ENCODE measurements around the gene SMG5.
A peak's percentile ranks its signal among the peaks of the same experiment; 100 is the strongest.
"Not testable (repeated sequence)": the region's sequence is repeated elsewhere in the genome, so short reads cannot be mapped to it uniquely, and the experiment has no call there.

Gene SMG5

DNA sequence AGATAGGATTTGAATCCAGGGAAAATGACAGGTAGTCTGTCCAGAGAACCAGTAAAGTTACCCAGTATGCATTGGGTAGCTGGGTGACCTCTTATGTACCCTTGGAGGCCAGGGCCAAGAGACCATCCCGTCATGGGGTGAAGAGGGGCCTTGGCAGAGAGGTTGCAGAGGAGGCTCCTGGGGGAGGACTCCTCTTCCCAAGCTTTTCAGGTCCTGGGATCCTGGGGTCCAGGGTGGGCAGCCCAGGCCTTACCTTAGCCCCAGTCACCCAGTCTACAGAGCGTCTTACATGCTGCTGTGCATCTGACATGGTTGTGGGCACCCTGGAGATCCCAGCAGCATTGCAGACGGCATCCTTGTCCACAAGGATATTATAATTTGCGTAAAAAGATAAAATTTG, 55.8 kb downstream of the SMG5 start:
- H3K27ac ChIP-seq (ENCODE audit: low read depth, low read length), result no peak overlapping the region
- H3K4me3 ChIP-seq (ENCODE audit: low read depth, low read length), result no peak overlapping the region
- no peaks in the 10 kb centered on the region for H3K27me3 ChIP-seq (ENCODE audit: control insufficient read depth, insufficient read depth, low read length)
- no peaks in the 10 kb centered on the region for H3K4me1 ChIP-seq (ENCODE audit: control insufficient read depth, insufficient read depth, low read length)
- no peaks in the 10 kb centered on the region for H3K9me3 ChIP-seq (ENCODE audit: control insufficient read depth, insufficient read depth, low read length)
- no peak overlapping the region for H3K9ac ChIP-seq (ENCODE audit: low read depth, low read length)
- H3K36me3 ChIP-seq (ENCODE audit: control insufficient read depth, insufficient read depth, low read length), result peaks cover 50% of the 10 kb centered on the region

- Histone ChIP-seq H3K27ac (ENCODE audit: low read depth, low read length) (no peak overlapping the region), H3K9me3 (ENCODE audit: control insufficient read depth, insufficient read depth, low read length) (no peaks in the 10 kb centered on the region), H3K36me3 (ENCODE audit: control insufficient read depth, insufficient read depth, low read length) (peaks cover 56% of the 10 kb centered on the region), H3K4me3 (ENCODE audit: low read depth, low read length) (no peak overlapping the region), H3K4me1 (ENCODE audit: control insufficient read depth, insufficient read depth, low read length) (no peaks in the 10 kb centered on the region), H3K9ac (ENCODE audit: low read depth, low read length) (no peak overlapping the region), H3K27me3 (ENCODE audit: control insufficient read depth, insufficient read depth, low read length) (no peaks in the 10 kb centered on the region)
Observed at GRCh38 chr1:156226116-156226538, 56.5 kb downstream of the SMG5 start.

GRCh38 chr1:156225677-156226014, 57.0 kb downstream of the SMG5 start:
- no peak overlapping the region for H3K9ac ChIP-seq (ENCODE audit: low read depth, low read length)
- no peak overlapping the region for H3K27ac ChIP-seq (ENCODE audit: low read depth, low read length)
- H3K9me3 ChIP-seq (ENCODE audit: control insufficient read depth, insufficient read depth, low read length), result no peaks in the 10 kb centered on the region
- H3K4me1 ChIP-seq (ENCODE audit: control insufficient read depth, insufficient read depth, low read length), result no peaks in the 10 kb centered on the region
- peaks cover 61% of the 10 kb centered on the region for H3K36me3 ChIP-seq (ENCODE audit: control insufficient read depth, insufficient read depth, low read length)
- no peaks in the 10 kb centered on the region for H3K27me3 ChIP-seq (ENCODE audit: control insufficient read depth, insufficient read depth, low read length)
- H3K4me3 ChIP-seq (ENCODE audit: low read depth, low read length), result no peak overlapping the region

DNA sequence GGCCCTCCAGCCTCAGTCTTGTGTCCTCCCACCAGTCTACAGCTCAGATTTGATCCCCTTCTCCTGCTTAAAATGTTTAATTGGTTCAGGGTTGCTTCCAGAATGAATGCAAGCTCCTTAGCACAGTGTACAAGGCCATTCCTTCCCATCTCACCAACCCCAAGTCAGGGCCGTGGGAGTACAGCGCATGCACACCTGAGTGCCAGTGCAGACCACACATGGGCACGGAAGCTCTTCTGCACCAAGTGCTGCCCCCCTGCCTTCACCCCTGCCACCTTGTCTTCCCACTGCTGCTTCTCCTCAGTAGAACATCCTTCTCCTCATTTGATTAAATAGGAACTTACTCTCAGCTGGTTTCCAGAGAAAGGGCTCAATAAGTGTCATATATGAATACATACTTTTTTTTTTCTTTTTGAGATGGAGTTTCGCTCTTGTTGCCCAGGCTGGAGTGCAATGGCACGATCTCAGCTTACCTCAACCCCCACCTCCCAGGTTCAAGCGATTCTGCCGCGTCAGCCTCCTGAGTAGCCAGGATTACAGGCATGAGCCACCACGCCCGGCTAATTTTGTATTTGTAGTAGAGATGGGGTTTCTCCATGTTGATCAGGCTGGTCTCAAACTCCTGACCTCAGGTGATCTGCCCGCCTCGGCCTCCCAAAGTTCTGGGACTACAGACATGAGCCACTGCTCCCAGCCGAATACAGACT, 60.5 kb downstream of the SMG5 start:
- Histone ChIP-seq H3K36me3 (ENCODE audit: control insufficient read depth, insufficient read depth, low read length) (peaks cover 56% of the 10 kb centered on the region), H3K4me1 (ENCODE audit: control insufficient read depth, insufficient read depth, low read length) (no peaks in the 10 kb centered on the region), H3K27ac (ENCODE audit: low read depth, low read length) (no peak overlapping the region), H3K27me3 (ENCODE audit: control insufficient read depth, insufficient read depth, low read length) (no peaks in the 10 kb centered on the region), H3K4me3 (ENCODE audit: low read depth, low read length) (no peak overlapping the region), H3K9me3 (ENCODE audit: control insufficient read depth, insufficient read depth, low read length) (no peaks in the 10 kb centered on the region), H3K9ac (ENCODE audit: low read depth, low read length) (no peak overlapping the region)

DNA sequence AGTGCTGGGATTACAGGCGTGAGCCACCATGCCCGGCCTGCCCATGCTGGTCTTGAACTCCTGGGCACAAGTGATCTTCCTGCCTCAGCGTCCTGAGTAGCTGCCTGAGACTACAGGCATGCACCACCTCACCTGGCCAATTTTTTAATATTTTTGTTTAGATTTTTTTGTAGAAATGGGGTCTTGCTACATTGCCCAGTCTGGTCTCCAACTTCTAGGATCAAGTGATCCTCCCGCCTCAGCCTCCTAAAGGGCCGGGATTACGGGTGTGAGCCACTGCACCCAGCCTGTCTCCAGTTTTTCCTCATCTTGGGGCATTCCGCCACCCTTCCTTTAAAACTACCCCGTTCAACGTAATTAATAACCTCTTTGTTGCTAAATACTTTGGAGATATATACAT, 62.4 kb downstream of the SMG5 start:
- H3K4me1 ChIP-seq (ENCODE audit: control insufficient read depth, insufficient read depth, low read length), result no peaks in the 10 kb centered on the region
- no peaks in the 10 kb centered on the region for H3K9me3 ChIP-seq (ENCODE audit: control insufficient read depth, insufficient read depth, low read length)
- no peak overlapping the region for H3K9ac ChIP-seq (ENCODE audit: low read depth, low read length)
- no peak overlapping the region for H3K27ac ChIP-seq (ENCODE audit: low read depth, low read length)
- H3K4me3 ChIP-seq (ENCODE audit: low read depth, low read length), result no peak overlapping the region
- H3K36me3 ChIP-seq (ENCODE audit: control insufficient read depth, insufficient read depth, low read length), result peaks cover 54% of the 10 kb centered on the region
- H3K27me3 ChIP-seq (ENCODE audit: control insufficient read depth, insufficient read depth, low read length), result no peaks in the 10 kb centered on the region

DNA sequence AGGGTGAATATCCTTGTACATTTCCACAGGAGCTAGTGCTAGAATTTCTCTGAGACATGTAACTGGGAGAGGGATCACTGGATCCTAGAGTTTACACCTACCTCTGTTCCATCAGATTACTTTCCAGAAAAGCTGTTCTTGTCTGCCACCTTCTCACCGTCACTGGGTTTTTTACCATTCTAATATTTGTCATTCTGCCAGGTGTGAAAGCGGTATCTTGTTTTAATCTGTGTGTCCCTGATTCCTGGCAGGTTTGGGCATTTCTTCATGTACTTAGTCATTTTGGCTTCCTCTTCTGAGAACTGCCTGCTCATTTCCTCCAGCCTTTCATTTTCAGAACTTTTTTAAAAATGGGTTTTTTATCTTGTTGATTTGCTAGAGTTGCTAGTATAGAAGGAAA, 64.8 kb downstream of the SMG5 start:
- Histone ChIP-seq H3K27ac (ENCODE audit: low read depth, low read length) (no peak overlapping the region), H3K9me3 (ENCODE audit: control insufficient read depth, insufficient read depth, low read length) (no peaks in the 10 kb centered on the region), H3K36me3 (ENCODE audit: control insufficient read depth, insufficient read depth, low read length) (peaks cover 49% of the 10 kb centered on the region), H3K27me3 (ENCODE audit: control insufficient read depth, insufficient read depth, low read length) (no peaks in the 10 kb centered on the region), H3K4me1 (ENCODE audit: control insufficient read depth, insufficient read depth, low read length) (0 out of 2 replicates have a peak, but pooled peaks cover 2% of the 10 kb centered on the region), H3K4me3 (ENCODE audit: low read depth, low read length) (no peak overlapping the region), H3K9ac (ENCODE audit: low read depth, low read length) (no peak overlapping the region)

DNA sequence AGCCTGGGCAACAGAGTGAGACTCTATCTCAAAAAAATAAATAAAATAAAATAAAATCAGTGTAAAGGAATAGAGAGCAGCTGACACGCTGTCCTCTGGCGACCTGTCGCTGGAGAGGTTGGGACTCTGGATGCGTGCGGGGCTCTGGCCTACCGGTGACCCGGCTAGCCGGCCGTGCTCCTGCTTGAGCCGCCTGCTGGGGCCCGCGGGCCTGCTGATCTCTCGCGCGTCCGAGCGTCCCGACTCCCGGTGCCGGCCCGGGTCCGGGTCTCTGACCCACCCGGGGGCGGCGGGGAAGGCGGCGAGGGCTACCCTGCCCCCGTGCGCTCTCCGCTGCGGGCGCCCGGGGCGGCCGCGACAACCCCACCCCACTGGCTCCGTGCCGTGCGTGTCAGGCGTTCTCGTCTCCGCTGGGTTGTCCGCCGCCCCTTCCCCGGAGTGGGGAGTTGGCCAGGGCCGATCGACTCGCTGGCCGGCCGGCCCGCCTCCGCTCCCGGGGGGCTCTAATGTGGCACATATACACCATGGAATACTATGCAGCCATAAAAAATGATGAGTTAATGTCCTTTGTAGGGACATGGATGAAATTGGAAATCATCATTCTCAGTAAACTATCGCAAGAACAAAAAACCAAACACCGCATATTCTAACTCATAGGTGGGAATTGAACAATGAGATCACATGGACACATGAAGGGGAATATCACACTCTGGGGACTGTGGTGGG, 66.1 kb downstream of the SMG5 start:
- not testable (repeated sequence) for H3K9me3 ChIP-seq (ENCODE audit: control insufficient read depth, insufficient read depth, low read length); H3K9ac ChIP-seq (ENCODE audit: low read depth, low read length); H3K4me3 ChIP-seq (ENCODE audit: low read depth, low read length); H3K27ac ChIP-seq (ENCODE audit: low read depth, low read length); H3K27me3 ChIP-seq (ENCODE audit: control insufficient read depth, insufficient read depth, low read length)
- Histone ChIP-seq H3K36me3 (ENCODE audit: control insufficient read depth, insufficient read depth, low read length) (peaks cover 38% of the 10 kb centered on the region), H3K4me1 (ENCODE audit: control insufficient read depth, insufficient read depth, low read length) (peaks cover 10% of the 10 kb centered on the region)

DNA sequence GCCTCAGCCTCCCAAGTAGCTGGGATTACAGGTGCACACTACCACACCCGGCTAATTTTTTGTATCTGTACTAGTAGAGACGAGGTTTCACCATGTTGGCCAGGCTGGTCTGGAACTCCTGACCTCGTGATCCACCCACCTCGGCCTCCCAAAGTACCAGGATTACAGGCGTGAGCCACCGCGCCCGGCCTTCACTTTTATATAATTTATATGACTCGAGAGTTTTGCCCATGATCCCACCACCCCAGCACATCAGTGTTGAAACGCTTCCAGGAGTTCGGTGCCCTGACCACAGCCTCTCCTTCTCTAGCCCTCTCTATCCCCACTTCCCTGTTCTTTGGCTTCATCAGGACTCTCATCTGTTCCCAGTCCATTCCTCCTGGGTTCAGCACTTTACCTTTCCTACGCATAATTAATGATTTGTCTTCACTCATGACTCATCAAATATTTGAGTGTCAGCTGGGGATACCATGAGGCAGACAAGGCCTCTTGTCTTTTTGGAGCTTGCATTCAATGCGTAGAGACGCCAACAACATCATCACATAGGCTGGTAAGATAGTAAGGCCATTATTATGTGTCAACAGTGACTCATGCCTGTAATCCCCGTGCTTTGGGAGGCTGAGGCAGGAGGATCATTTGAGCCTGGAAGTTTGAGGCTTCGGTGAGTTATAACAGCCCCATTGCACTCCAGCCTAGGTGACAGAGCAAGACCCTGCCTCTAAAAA, 68.4 kb downstream of the SMG5 start:
- Histone ChIP-seq H3K27ac (ENCODE audit: low read depth, low read length) (peak overlapping the region; percentile 100), H3K9ac (ENCODE audit: low read depth, low read length) (no peak overlapping the region), H3K4me1 (ENCODE audit: control insufficient read depth, insufficient read depth, low read length) (peaks cover 12% of the 10 kb centered on the region), H3K27me3 (ENCODE audit: control insufficient read depth, insufficient read depth, low read length) (no peaks in the 10 kb centered on the region), H3K36me3 (ENCODE audit: control insufficient read depth, insufficient read depth, low read length) (peaks cover 36% of the 10 kb centered on the region), H3K9me3 (ENCODE audit: control insufficient read depth, insufficient read depth, low read length) (no peaks in the 10 kb centered on the region), H3K4me3 (ENCODE audit: low read depth, low read length) (peak overlapping the region; percentile 95)

DNA sequence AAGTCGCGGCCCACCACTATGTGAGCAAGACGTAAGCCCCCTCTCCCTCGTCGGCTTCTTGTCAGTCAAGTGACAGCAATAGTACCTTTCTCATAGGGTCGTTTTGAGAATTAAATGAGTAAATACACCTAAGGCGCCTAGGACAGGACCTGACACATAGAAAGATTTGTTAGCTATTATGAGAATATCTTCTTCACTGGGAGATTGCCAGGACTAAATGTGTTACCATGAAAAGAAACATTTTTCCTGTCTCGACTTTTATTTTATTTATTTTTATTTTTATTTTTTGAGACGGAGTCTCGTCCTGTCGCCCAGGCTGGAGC, 69.0 kb downstream of the SMG5 start:
- peaks cover 41% of the 10 kb centered on the region for H3K36me3 ChIP-seq (ENCODE audit: control insufficient read depth, insufficient read depth, low read length)

GRCh38 chr1:156212833-156213643, 69.6 kb downstream of the SMG5 start, which contains the start of gene PMF1:
Gene PMF1, plus strand, starts transcription at chr1:156213007. Its CDS starts 9 bp downstream, at chr1:156213016.
- Histone ChIP-seq H3K4me1 (ENCODE audit: control insufficient read depth, insufficient read depth, low read length) (peaks cover 22% of the 10 kb centered on the region), H3K36me3 (ENCODE audit: control insufficient read depth, insufficient read depth, low read length) (peaks cover 47% of the 10 kb centered on the region), H3K9me3 (ENCODE audit: control insufficient read depth, insufficient read depth, low read length) (no peaks in the 10 kb centered on the region), H3K9ac (ENCODE audit: low read depth, low read length) (peak within 1 kb of the TSS; percentile 99), H3K27me3 (ENCODE audit: control insufficient read depth, insufficient read depth, low read length) (no peaks in the 10 kb centered on the region), H3K4me3 (ENCODE audit: low read depth, low read length) (peak within 1 kb of the TSS; percentile 95), H3K27ac (ENCODE audit: low read depth, low read length) (peak within 1 kb of the TSS; percentile 100)

More for the DNA sequence above, 69.0 kb downstream of the SMG5 start:
- peaks cover 18% of the 10 kb centered on the region for H3K4me1 ChIP-seq (ENCODE audit: control insufficient read depth, insufficient read depth, low read length)
- peak overlapping the region; percentile 95 for H3K4me3 ChIP-seq (ENCODE audit: low read depth, low read length)
- H3K9ac ChIP-seq (ENCODE audit: low read depth, low read length), result peak overlapping the region; percentile 99
- no peaks in the 10 kb centered on the region for H3K27me3 ChIP-seq (ENCODE audit: control insufficient read depth, insufficient read depth, low read length)
- no peaks in the 10 kb centered on the region for H3K9me3 ChIP-seq (ENCODE audit: control insufficient read depth, insufficient read depth, low read length)
- peak overlapping the region; percentile 100 for H3K27ac ChIP-seq (ENCODE audit: low read depth, low read length)

All from HUES48 (cell line).